ENCODE measurements around the gene GSKIP. TPM values are rescaled to one million over a fixed set of nuclear protein-coding genes. Genes with fewer than 3 reads are reported as not detected.

GSKIP gene
- total RNA-seq, 1 experiment from 2014 or later = 22.6 TPM

DNA sequence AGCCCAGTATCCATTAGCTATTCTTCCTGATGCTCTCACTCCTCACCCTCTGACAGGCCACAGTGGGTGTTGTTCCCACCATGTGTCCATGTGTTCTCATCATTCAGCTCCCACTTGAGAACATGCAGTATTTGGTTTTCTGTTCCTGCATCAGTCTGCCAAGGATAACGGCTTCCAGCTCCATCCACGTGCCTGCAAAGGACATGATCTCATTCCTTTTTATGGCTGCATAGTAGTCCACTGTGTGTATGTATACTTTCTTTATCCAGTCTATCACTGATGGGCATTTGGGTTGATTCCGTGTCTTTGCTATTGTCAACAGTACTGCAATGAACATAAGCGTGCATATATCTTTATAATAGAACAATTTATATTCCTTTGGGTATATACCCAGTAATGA is 9.1 kb upstream of the GSKIP start:
- Histone ChIP-seq H3F3A (ENCODE audit: low read length, unreplicated experiment) (no peaks in the 10 kb centered on the region), H3K9me2 (replicated peaks; ENCODE audit: low read length) (no peaks in the 10 kb centered on the region), H3K36me3 (ENCODE audit: low read depth, low read length) (no peaks in the 10 kb centered on the region), H3K9ac (ENCODE audit: low read length) (no peak overlapping the region), H3K27me3 (ENCODE audit: low read length) (no peaks in the 10 kb centered on the region), H3K4me2 (ENCODE audit: low read length) (no peak overlapping the region), H3K79me2 (ENCODE audit: low read length) (peaks cover 17% of the 10 kb centered on the region), H2AFZ (ENCODE audit: low read length) (no peak overlapping the region), H3K4me1 (ENCODE audit: insufficient read depth, low read length) (no peaks in the 10 kb centered on the region), H4K20me1 (ENCODE audit: low read length) (no peaks in the 10 kb centered on the region), H3K4me3 (ENCODE audit: low read length) (no peak overlapping the region), H3K27ac (ENCODE audit: low read length) (no peak overlapping the region), H3K9me3 (ENCODE audit: low read length) (no peaks in the 10 kb centered on the region)
- BruUV-seq (replicated peaks) = no TSS peak
- no peak for TF ChIP-seq EZH2phosphoT487 (IDR thresholded peaks at IDR 0.05; ENCODE audit: borderline replicate concordance, low read length)
- ChIA-PET CTCF (no interaction called here), POLR2A (ENCODE audit: unreplicated experiment) (no interaction called here)
- intact Hi-C loops (cut with micrococcal nuclease) = no loop called here
- ATAC-seq (no peak), DNase-seq (no peak)

DNA sequence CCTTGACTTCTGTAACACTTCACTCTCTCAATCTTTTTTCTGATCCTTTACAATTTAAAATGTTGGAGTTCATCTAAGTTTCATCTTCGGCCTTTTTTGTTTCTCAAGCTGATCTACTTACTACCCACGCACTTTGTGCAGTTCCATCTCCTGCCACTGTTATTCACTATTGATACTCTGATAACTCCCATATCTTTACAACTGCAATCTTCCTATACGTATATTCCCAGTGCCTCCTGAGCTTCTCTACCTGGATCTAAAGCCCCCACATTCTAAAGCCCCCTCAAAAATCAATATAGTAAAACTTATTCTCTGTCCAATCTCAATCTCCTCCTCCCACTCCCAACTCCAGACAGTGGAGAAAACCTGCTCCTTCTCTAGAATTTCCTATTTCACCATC is 6.1 kb upstream of the GSKIP start:
- CTCF ChIA-PET = no interaction called here
- TF ChIP-seq EZH2 (IDR thresholded peaks at IDR 0.05; ENCODE audit: low read length, unreplicated experiment) (no peak), EZH2phosphoT487 (IDR thresholded peaks at IDR 0.05; ENCODE audit: borderline replicate concordance, low read length) (no peak)
- TF ChIP-seq, protein P1, sequence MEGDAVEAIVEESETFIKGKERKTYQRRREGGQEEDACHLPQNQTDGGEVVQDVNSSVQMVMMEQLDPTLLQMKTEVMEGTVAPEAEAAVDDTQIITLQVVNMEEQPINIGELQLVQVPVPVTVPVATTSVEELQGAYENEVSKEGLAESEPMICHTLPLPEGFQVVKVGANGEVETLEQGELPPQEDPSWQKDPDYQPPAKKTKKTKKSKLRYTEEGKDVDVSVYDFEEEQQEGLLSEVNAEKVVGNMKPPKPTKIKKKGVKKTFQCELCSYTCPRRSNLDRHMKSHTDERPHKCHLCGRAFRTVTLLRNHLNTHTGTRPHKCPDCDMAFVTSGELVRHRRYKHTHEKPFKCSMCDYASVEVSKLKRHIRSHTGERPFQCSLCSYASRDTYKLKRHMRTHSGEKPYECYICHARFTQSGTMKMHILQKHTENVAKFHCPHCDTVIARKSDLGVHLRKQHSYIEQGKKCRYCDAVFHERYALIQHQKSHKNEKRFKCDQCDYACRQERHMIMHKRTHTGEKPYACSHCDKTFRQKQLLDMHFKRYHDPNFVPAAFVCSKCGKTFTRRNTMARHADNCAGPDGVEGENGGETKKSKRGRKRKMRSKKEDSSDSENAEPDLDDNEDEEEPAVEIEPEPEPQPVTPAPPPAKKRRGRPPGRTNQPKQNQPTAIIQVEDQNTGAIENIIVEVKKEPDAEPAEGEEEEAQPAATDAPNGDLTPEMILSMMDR (conservative IDR thresholded peaks at IDR 0.05; ENCODE audit: low read depth, low read length) = no peak
- intact Hi-C loops (cut with micrococcal nuclease) = no loop called here

DNA sequence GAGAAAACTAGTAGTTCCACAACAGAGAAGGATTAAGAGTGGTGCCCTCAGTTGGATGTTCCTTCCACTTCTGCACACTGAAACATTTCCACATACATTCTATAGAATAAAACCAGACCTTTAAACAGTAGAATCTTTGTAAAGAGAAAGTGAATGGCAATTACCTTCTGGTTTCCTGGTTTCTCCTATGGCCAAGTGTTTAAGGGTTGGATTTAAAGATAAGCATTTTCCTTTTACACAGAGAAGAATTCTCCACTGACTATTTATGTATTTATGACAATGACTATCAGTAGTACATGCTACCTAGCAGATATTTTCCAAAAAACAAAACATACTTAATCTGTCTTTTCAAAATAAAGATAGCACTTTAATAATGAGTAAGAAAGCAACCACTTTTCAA is 3.4 kb upstream of the GSKIP start:
- ATAC-seq (no peak), DNase-seq (no peak)
- no peaks in the 10 kb centered on the region for H3K36me3 ChIP-seq (ENCODE audit: low read depth, low read length)
- H4K20me1 ChIP-seq (ENCODE audit: low read length) = peaks cover 5% of the 10 kb centered on the region; the same call in 1 of the 2 replicates
- no peak overlapping the region for H3K27ac ChIP-seq (ENCODE audit: low read length)
- no peaks in the 10 kb centered on the region for H3K9me2 ChIP-seq (replicated peaks; ENCODE audit: low read length)
- H3K9ac ChIP-seq (ENCODE audit: low read length) = no peak overlapping the region
- H3F3A ChIP-seq (ENCODE audit: low read length, unreplicated experiment) = no peaks in the 10 kb centered on the region
- intact Hi-C loops (cut with micrococcal nuclease) = loop anchor here (5.0 to 10.0 kb wide), 3 partner anchors 55 to 142 kb away; partner anchors contain the start of gene PAPOLA
- peaks cover 19% of the 10 kb centered on the region for H3K4me1 ChIP-seq (ENCODE audit: insufficient read depth, low read length)
- peaks cover 70% of the 10 kb centered on the region for H3K79me2 ChIP-seq (ENCODE audit: low read length)
- no TSS peak for BruUV-seq (replicated peaks)
- CTCF ChIA-PET = no interaction called here
- H3K4me3 ChIP-seq (ENCODE audit: low read length) = no peak overlapping the region
- H2AFZ ChIP-seq (ENCODE audit: low read length) = no peak overlapping the region
- TF ChIP-seq, protein P1 (conservative IDR thresholded peaks at IDR 0.05; ENCODE audit: low read depth, low read length) = no peak
- TF ChIP-seq EZH2 (IDR thresholded peaks at IDR 0.05; ENCODE audit: low read length, unreplicated experiment) (no peak), EZH2phosphoT487 (IDR thresholded peaks at IDR 0.05; ENCODE audit: borderline replicate concordance, low read length) (no peak)
- H3K27me3 ChIP-seq (ENCODE audit: low read length) = no peaks in the 10 kb centered on the region
- 0 out of 2 replicates have a peak overlapping the region, but pooled peaks have one; percentile 5 for H3K4me2 ChIP-seq (ENCODE audit: low read length)
- H3K9me3 ChIP-seq (ENCODE audit: low read length) = no peaks in the 10 kb centered on the region
- POLR2A ChIA-PET (ENCODE audit: unreplicated experiment) = no interaction called here

More for the DNA sequence above, 6.1 kb upstream of the GSKIP start:
- peaks cover 12% of the 10 kb centered on the region for H3K4me1 ChIP-seq (ENCODE audit: insufficient read depth, low read length)
- peaks cover 46% of the 10 kb centered on the region for H3K79me2 ChIP-seq (ENCODE audit: low read length)
- H4K20me1 ChIP-seq (ENCODE audit: low read length) = no peaks in the 10 kb centered on the region
- no peaks in the 10 kb centered on the region for H3K9me2 ChIP-seq (replicated peaks; ENCODE audit: low read length)
- no peaks in the 10 kb centered on the region for H3K36me3 ChIP-seq (ENCODE audit: low read depth, low read length)
- H3K27me3 ChIP-seq (ENCODE audit: low read length) = no peaks in the 10 kb centered on the region
- no peak overlapping the region for H3K9ac ChIP-seq (ENCODE audit: low read length)
- H2AFZ ChIP-seq (ENCODE audit: low read length) = no peak overlapping the region
- POLR2A ChIA-PET (ENCODE audit: unreplicated experiment) = no interaction called here
- no peak overlapping the region for H3K4me2 ChIP-seq (ENCODE audit: low read length)
- no peaks in the 10 kb centered on the region for H3K9me3 ChIP-seq (ENCODE audit: low read length)
- DNase-seq (no peak), ATAC-seq (no peak)
- H3F3A ChIP-seq (ENCODE audit: low read length, unreplicated experiment) = no peaks in the 10 kb centered on the region
- no peak overlapping the region for H3K4me3 ChIP-seq (ENCODE audit: low read length)
- H3K27ac ChIP-seq (ENCODE audit: low read length) = no peak overlapping the region
- no TSS peak for BruUV-seq (replicated peaks)
